Activated T-cell treated with anti-CD3 and anti-CD28 coated beads, Interleukin-2, amount 50 U/mL, for 24 hours (primary cell): ENCODE measurements around the gene WWC2.
"Not testable (repeated sequence)": the region's sequence is repeated elsewhere in the genome, so short reads cannot be mapped to it uniquely, and the experiment has no call there.

Experiments
- DNase-seq: peaks from one replicate; pipeline ENCODE4 v3.0.0-alpha.2; 2020
- H3K27ac Mint-ChIP-seq: 2 replicates; pipeline ENCODE4 v1.8.0; 2020; ENCODE audit warnings: mild to moderate bottlenecking, mixed read lengths
- H3K27me3 Mint-ChIP-seq: 2 replicates; pipeline ENCODE4 v1.8.0; 2020; ENCODE audit warnings: mixed read lengths
- H3K36me3 Mint-ChIP-seq: 2 replicates; pipeline ENCODE4 v1.8.0; 2020; ENCODE audit warnings: low read depth, mixed read lengths
- H3K4me1 Mint-ChIP-seq: 2 replicates; pipeline ENCODE4 v1.8.0; 2020; ENCODE audit warnings: low read depth, mixed read lengths
- H3K4me3 Mint-ChIP-seq: 2 replicates; pipeline ENCODE4 v1.8.0; 2020; ENCODE audit warnings: mild to moderate bottlenecking, moderate library complexity, mixed read lengths
- H3K9me3 Mint-ChIP-seq: 2 replicates; pipeline ENCODE4 v1.8.0; 2020; ENCODE audit warnings: mixed read lengths

The WWC2 gene

GRCh38 chr4:183142571-183143550, 43.8 kb downstream of the WWC2 start:
- H3K4me1 Mint-ChIP-seq = peaks cover 2% of the 10 kb centered on the region
- no peak overlapping the region for H3K27ac Mint-ChIP-seq
- H3K4me3 Mint-ChIP-seq = no peak overlapping the region
- no peaks in the 10 kb centered on the region for H3K9me3 Mint-ChIP-seq
- H3K36me3 Mint-ChIP-seq = no peaks in the 10 kb centered on the region
- H3K27me3 Mint-ChIP-seq = no peaks in the 10 kb centered on the region
- DNase-seq = no peak

- H3K4me3 Mint-ChIP-seq = no peak overlapping the region
- no peaks in the 10 kb centered on the region for H3K36me3 Mint-ChIP-seq
- DNase-seq = no peak
- H3K27ac Mint-ChIP-seq = no peak overlapping the region
- peaks cover 2% of the 10 kb centered on the region for H3K4me1 Mint-ChIP-seq
- H3K9me3 Mint-ChIP-seq = no peaks in the 10 kb centered on the region
- no peaks in the 10 kb centered on the region for H3K27me3 Mint-ChIP-seq
Observed at GRCh38 chr4:183144787-183145186, 45.7 kb downstream of the WWC2 start.

GRCh38 chr4:183145773-183146172, 46.7 kb downstream of the WWC2 start:
- H3K27me3 Mint-ChIP-seq = no peaks in the 10 kb centered on the region
- no peaks in the 10 kb centered on the region for H3K36me3 Mint-ChIP-seq
- no peaks in the 10 kb centered on the region for H3K9me3 Mint-ChIP-seq
- no peak for DNase-seq
- H3K4me3 Mint-ChIP-seq = no peak overlapping the region
- H3K27ac Mint-ChIP-seq = no peak overlapping the region
- peaks cover 2% of the 10 kb centered on the region for H3K4me1 Mint-ChIP-seq

GRCh38 chr4:183146478-183146877, 47.4 kb downstream of the WWC2 start:
- H3K27ac Mint-ChIP-seq = no peak overlapping the region
- H3K36me3 Mint-ChIP-seq = no peaks in the 10 kb centered on the region
- no peaks in the 10 kb centered on the region for H3K27me3 Mint-ChIP-seq
- peaks cover 2% of the 10 kb centered on the region for H3K4me1 Mint-ChIP-seq
- H3K4me3 Mint-ChIP-seq = no peak overlapping the region
- no peak for DNase-seq
- H3K9me3 Mint-ChIP-seq = no peaks in the 10 kb centered on the region

GRCh38 chr4:183147196-183147595, 48.1 kb downstream of the WWC2 start:
- H3K4me3 Mint-ChIP-seq = no peak overlapping the region
- H3K27ac Mint-ChIP-seq = no peak overlapping the region
- DNase-seq = no peak
- H3K36me3 Mint-ChIP-seq = no peaks in the 10 kb centered on the region
- no peaks in the 10 kb centered on the region for H3K9me3 Mint-ChIP-seq
- H3K27me3 Mint-ChIP-seq = no peaks in the 10 kb centered on the region
- peaks cover 2% of the 10 kb centered on the region for H3K4me1 Mint-ChIP-seq

- no peak overlapping the region for H3K27ac Mint-ChIP-seq
- H3K9me3 Mint-ChIP-seq = no peaks in the 10 kb centered on the region
- no peak overlapping the region for H3K4me3 Mint-ChIP-seq
- peaks cover 2% of the 10 kb centered on the region for H3K4me1 Mint-ChIP-seq
- DNase-seq = no peak
- H3K27me3 Mint-ChIP-seq = no peaks in the 10 kb centered on the region
- H3K36me3 Mint-ChIP-seq = no peaks in the 10 kb centered on the region
Observed at GRCh38 chr4:183147983-183148382, 48.9 kb downstream of the WWC2 start.

- H3K9me3 Mint-ChIP-seq = no peaks in the 10 kb centered on the region
- no peak overlapping the region for H3K4me3 Mint-ChIP-seq
- no peaks in the 10 kb centered on the region for H3K4me1 Mint-ChIP-seq
- no peak for DNase-seq
- no peaks in the 10 kb centered on the region for H3K36me3 Mint-ChIP-seq
- H3K27ac Mint-ChIP-seq = no peak overlapping the region
- H3K27me3 Mint-ChIP-seq = no peaks in the 10 kb centered on the region
Observed at GRCh38 chr4:183149616-183150539, 50.8 kb downstream of the WWC2 start.

GRCh38 chr4:183150664-183151063, 51.6 kb downstream of the WWC2 start:
- H3K27ac Mint-ChIP-seq, DNase-seq, H3K36me3 Mint-ChIP-seq, H3K9me3 Mint-ChIP-seq, H3K27me3 Mint-ChIP-seq, H3K4me3 Mint-ChIP-seq, H3K4me1 Mint-ChIP-seq: not testable (repeated sequence)

GRCh38 chr4:183152232-183152631, 53.2 kb downstream of the WWC2 start:
- not testable (repeated sequence) for H3K9me3 Mint-ChIP-seq, DNase-seq, H3K4me1 Mint-ChIP-seq, H3K27me3 Mint-ChIP-seq, H3K4me3 Mint-ChIP-seq, H3K27ac Mint-ChIP-seq, H3K36me3 Mint-ChIP-seq

GRCh38 chr4:183153190-183153916, 54.3 kb downstream of the WWC2 start:
- H3K36me3 Mint-ChIP-seq = no peaks in the 10 kb centered on the region
- H3K4me3 Mint-ChIP-seq = no peak overlapping the region
- no peaks in the 10 kb centered on the region for H3K27me3 Mint-ChIP-seq
- DNase-seq = no peak
- H3K4me1 Mint-ChIP-seq = peaks cover 1% of the 10 kb centered on the region
- no peaks in the 10 kb centered on the region for H3K9me3 Mint-ChIP-seq
- H3K27ac Mint-ChIP-seq = no peak overlapping the region

- no peak for DNase-seq
- peaks cover 5% of the 10 kb centered on the region for H3K4me1 Mint-ChIP-seq
- no peaks in the 10 kb centered on the region for H3K36me3 Mint-ChIP-seq
- H3K27me3 Mint-ChIP-seq = no peaks in the 10 kb centered on the region
- no peaks in the 10 kb centered on the region for H3K9me3 Mint-ChIP-seq
- H3K4me3 Mint-ChIP-seq = no peak overlapping the region
- H3K27ac Mint-ChIP-seq = no peak overlapping the region
Observed at GRCh38 chr4:183154701-183155391, 55.8 kb downstream of the WWC2 start.

- DNase-seq = no peak
- Mint-ChIP-seq H3K36me3 (no peaks in the 10 kb centered on the region), H3K4me1 (peaks cover 5% of the 10 kb centered on the region), H3K9me3 (no peaks in the 10 kb centered on the region), H3K27me3 (no peaks in the 10 kb centered on the region), H3K4me3 (no peak overlapping the region), H3K27ac (no peak overlapping the region)
Observed at GRCh38 chr4:183155450-183156184, 56.6 kb downstream of the WWC2 start.

- no peak overlapping the region for H3K27ac Mint-ChIP-seq
- H3K4me1 Mint-ChIP-seq = peaks cover 5% of the 10 kb centered on the region
- H3K4me3 Mint-ChIP-seq = no peak overlapping the region
- no peaks in the 10 kb centered on the region for H3K9me3 Mint-ChIP-seq
- DNase-seq = no peak
- H3K27me3 Mint-ChIP-seq = no peaks in the 10 kb centered on the region
- H3K36me3 Mint-ChIP-seq = no peaks in the 10 kb centered on the region
Observed at GRCh38 chr4:183157215-183157614, 58.2 kb downstream of the WWC2 start.
